ENCODE measurements around the gene SCD5.

DNA sequence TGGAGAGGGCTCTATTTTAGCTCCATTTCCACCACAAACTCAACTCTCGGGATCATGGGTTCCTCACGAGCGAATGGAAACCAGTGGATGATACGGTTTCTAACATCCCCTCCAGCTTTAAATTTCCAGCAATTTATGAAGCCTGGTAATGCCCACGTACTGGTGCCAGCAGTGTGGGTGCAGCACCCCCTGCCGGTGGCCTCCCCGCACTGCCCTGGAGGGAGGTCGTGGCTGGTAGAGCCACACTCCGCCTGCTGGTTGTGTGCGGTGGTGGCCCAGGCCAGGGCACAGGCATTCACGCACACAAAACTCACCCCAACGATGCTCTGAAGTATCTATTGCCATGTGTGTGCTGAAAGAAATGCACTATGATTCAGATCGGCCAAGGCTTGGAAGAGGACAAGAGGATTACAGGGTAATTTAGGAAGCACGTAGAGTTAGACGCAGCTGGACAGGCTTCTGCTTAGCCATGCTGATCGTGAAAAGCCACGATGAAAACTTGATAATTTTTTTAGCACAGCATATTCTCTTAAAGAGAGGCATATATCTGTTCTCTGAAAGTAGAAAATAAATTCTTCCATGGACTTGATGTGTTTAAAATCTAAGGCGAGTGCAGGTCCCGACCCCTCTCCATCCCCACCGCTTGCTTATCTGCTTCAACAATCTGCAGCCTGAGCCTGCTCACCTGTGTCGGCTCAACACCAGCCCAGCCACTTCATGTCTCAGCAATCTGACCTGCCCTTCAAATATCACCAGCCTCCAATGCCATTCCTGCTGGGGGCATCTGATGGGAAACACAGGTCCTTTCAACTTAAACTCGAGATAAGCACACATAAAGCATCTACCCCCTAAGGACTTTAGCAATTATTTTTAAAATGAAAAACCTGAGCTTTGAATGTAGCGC lies 59.1 kb downstream of the SCD5 start:
- TF ChIP-seq, protein P1, sequence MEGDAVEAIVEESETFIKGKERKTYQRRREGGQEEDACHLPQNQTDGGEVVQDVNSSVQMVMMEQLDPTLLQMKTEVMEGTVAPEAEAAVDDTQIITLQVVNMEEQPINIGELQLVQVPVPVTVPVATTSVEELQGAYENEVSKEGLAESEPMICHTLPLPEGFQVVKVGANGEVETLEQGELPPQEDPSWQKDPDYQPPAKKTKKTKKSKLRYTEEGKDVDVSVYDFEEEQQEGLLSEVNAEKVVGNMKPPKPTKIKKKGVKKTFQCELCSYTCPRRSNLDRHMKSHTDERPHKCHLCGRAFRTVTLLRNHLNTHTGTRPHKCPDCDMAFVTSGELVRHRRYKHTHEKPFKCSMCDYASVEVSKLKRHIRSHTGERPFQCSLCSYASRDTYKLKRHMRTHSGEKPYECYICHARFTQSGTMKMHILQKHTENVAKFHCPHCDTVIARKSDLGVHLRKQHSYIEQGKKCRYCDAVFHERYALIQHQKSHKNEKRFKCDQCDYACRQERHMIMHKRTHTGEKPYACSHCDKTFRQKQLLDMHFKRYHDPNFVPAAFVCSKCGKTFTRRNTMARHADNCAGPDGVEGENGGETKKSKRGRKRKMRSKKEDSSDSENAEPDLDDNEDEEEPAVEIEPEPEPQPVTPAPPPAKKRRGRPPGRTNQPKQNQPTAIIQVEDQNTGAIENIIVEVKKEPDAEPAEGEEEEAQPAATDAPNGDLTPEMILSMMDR (IDR thresholded peaks at IDR 0.05; ENCODE audit: poor library complexity, severe bottlenecking), result peak; percentile 34
- no peak for TF ChIP-seq MXI1 (conservative IDR thresholded peaks at IDR 0.05; ENCODE audit: poor library complexity, severe bottlenecking)

Data from neural cell (in vitro differentiated cells).